Stimulated activated CD4-positive, alpha-beta T cell treated with anti-CD3 and anti-CD28 coated beads, TNF-alpha, amount 100 ng/mL, for 4 hours (primary cell): ENCODE results near the gene TPST2.
"Not testable (repeated sequence)": the region's sequence is repeated elsewhere in the genome, so short reads cannot be mapped to it uniquely, and the experiment has no call there.

Experiments used
- DNase-seq, 3 experiments: peaks; one replicate each; pipeline ENCODE4 v3.0.0-alpha.2; 2020; ENCODE audit warnings: low read depth in 3 of 3

Gene TPST2

GRCh38 chr22:26534171-26534855, 55.6 kb downstream of the TPST2 start:
- no peak for DNase-seq

- DNase-seq = no peak
Measured at GRCh38 chr22:26529345-26529744, 60.6 kb downstream of the TPST2 start.

- not testable (repeated sequence) for DNase-seq
Measured at GRCh38 chr22:26528518-26528917, 61.4 kb downstream of the TPST2 start.

- DNase-seq = no peak
Measured at GRCh38 chr22:26527574-26528465, 62.1 kb downstream of the TPST2 start.

DNA sequence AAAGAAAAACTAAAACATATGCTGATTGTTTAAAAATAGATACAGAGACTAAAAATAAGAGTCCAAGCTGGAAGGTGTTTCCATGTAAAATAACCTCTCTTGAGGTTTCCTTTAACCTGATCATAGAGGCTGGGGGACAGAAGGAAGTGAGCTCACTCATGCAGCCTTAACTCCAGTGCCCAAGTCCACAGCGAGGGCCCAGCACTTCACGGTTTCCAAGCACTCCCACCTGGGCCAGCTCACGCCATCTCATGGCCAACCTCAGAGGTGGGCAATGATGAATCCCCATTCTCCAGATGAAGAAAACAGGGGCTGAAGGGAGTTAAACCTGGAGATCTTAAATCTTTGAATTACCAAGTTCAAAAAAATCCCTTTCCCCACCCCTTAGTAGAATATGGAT, 62.8 kb downstream of the TPST2 start:
- no peak for DNase-seq

GRCh38 chr22:26525946-26526564, 63.9 kb downstream of the TPST2 start:
- no peak for DNase-seq

- no peak for DNase-seq
Measured at GRCh38 chr22:26524870-26525269, 65.1 kb downstream of the TPST2 start.

- DNase-seq = no peak
Measured at GRCh38 chr22:26522592-26522991, 67.3 kb downstream of the TPST2 start.

DNA sequence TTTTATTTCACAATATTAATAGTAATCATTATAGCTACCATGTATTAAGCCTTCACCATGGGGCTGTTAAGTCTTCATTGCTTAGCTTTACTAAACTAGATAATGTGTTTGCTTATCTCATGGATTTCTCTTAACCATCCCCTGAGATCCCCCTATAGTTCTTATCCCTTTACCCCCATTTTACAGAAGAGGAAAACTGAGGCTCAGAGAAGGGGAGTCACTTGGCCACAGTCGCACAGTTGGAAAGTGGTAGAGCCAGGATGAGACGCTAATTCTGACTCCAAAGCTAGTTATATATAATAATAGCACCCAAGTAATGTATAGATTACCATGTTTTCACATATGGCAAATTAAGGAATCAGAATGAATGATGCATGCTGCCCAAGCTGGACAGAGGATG, 67.9 kb downstream of the TPST2 start:
- DNase-seq = no peak

GRCh38 chr22:26517429-26517828, 72.5 kb downstream of the TPST2 start:
- no peak for DNase-seq

DNA sequence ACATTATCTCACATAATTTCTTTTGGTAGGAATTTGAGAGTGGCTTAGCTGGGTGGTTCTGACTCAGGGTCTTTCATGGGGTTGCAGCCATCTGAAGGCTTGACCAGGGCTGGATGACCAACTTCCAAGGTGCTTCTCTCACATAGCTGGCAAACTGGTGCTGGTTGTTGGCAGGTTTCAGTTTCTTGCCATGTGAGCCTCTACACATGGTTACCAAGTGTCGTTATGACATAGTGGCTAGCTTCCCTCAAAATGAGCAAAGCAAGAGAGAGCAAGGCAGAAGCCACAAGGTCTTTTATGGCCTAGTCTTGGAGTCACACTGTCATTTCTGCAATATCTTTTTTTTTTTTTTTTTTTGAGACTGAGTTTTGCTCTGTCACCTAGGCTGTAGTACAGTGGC, 73.4 kb downstream of the TPST2 start:
- no peak for DNase-seq

- no peak for DNase-seq
Measured at GRCh38 chr22:26515931-26516330, 74.0 kb downstream of the TPST2 start.

DNA sequence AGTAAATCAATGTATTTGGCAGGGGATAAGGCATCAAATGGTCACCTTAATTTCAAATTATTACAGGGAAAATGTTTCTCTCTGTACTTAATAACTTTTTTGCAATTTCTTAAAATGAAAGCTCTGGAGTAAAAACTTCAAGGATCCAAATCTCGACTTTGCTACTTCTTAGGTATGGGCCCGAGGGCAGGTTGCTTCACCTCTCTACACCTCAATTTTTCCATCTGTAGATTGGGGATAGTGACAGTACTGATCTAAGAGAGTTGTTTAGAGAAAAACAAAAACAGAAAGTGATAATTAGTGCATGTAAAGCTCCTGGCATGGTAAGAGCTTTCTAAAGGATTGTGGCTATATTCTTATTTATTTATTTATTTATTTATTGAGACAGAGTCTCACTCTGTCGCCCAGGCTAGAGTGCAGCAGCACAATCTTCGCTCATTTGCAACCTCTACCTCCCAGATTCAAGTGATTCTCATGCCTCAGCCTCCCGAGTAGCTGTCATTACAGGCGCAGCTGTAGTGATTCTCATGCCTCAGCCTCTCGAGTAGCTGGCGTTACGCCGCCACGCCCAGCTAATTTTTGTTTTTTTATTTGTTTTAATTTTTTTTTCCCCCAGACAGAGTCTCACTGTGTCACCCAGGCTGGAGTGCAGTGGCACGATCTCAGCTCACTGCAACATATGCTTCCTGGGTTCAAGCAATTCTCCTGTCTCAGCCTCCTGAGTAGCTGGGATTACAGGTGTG, 75.3 kb downstream of the TPST2 start:
- no peak for DNase-seq

GRCh38 chr22:26513838-26514237, 76.1 kb downstream of the TPST2 start:
- no peak for DNase-seq

DNA sequence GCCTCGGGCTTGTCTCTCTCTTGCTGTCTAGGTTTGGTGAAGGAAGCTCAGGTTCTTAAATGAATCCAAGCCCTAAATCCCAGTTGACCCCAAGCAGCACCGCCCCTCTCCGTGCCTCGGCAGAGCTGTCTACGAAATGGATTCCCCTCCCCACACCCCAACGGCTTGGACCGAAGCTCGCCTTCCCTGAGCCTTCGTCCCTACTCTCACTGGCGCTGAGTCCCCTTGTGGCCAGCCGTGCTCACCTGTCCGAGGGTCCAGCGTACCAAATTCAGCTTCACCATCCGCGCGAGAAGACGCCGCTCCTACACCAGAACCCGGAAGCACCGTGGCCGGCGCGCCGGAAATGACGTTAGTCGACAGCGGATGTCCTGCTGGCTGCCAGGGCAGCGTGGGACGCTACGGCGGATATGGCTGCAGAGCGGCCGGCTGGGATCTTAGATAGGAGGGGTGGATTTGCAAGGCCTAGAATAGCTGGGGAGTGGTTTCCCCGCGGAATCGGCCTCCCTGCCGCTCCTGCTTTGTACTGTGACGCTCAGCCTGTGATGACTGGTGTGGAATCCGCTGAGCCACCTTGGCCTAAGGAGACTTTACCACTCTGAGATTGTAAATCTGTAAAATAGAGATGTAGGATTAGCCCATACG, 77.7 kb downstream of the TPST2 start, which contains the start of gene TFIP11:
Gene TFIP11 (minus strand): TSS at position 325 of the 645 bp plus-strand sequence. CDS start 2,201 bp downstream, outside the sequence.
- peak; percentile 81 to 85 (median 82) for DNase-seq

GRCh38 chr22:26508148-26508547, 81.8 kb downstream of the TPST2 start:
- no peak for DNase-seq

DNA sequence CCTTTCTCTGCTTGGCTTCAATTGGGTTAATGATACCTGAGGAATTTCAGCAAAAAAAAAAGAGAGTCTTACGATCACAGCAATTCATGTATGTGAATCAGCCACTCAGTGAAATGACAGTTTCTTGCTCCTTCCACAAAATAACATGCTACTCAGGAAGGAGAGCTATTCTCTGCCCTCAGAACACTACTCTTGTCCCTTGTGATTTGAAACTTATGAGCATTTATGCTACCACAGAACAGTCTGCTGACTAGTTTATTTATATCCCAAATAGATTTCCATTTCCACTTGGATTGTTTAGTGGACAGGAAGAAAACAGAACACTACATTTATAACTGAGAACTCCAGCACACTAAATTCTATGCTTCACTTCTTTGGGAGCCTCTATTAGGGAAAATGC, 86.2 kb downstream of the TPST2 start:
- DNase-seq = no peak

DNA sequence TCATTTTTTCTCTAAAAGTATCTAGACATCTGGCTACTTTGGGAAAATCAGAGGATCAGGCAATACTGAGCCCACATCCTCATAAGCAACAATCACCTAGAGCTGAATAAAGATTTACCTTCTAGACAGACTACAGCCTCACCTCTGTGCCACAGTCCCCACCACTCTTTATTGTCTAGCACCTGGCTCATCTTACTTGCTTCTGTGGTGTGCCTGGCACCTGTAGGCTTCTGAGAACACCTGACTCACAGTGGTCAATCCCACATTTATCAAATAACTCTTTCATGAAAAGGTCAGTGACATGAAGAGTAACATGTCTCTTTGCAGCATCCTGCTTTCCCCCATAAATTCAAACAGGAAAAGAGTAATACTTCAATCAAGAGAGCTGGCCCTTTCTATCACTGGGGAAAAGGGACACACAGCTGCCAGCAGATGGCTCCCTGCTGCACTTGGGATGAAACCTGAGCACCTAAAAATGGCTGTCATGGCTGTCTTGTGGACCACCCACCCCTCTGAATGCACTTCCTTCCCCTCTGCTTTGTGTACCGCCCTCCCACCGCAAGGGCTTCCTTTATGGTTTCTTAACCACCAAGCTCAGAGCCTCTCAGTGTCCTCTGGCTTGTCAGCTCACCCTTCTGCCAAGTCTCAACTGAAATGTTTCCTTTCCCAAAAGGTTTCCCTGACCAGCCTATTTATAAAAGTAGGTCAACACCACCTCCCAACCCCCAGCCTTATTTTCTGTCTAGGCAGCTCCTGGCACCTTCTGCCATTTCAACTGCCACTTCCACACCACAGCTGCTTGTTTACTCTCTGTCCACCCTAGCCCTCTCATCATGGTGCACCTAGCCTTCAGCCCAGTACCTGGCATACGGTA, 87.0 kb downstream of the TPST2 start:
- peak in 1 of 3 experiments; percentile 15 for DNase-seq

- DNase-seq = no peak
Measured at GRCh38 chr22:26501996-26502395, 87.9 kb downstream of the TPST2 start.

DNA sequence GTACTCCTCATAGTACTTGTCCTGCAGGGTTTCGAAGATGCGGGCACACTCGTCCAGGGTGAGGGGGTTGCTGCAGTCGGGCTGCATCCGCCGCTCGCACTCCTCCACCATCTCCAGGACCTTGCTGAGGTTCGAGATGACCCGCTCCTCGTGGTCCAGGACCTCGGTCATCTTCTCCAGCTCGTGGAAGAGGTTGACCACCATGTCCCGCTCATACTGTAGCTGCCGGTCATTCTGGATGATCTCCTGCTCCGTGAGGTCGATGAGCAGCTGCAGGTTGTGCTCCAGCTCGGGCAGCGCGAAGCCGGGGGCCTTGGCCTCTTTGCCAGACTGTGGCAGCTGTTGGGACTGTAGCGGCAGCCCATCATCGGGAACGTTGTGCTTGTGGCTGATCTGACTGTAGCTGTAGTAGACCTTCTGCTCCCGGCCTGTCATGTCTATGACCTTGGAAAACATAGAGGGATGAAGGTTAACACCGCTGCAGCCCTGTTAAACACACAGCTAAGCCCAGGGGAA, 90.7 kb downstream of the TPST2 start:
- DNase-seq = no peak
